ENCODE measurements around the gene WDR11.

WDR11 gene, protein sequence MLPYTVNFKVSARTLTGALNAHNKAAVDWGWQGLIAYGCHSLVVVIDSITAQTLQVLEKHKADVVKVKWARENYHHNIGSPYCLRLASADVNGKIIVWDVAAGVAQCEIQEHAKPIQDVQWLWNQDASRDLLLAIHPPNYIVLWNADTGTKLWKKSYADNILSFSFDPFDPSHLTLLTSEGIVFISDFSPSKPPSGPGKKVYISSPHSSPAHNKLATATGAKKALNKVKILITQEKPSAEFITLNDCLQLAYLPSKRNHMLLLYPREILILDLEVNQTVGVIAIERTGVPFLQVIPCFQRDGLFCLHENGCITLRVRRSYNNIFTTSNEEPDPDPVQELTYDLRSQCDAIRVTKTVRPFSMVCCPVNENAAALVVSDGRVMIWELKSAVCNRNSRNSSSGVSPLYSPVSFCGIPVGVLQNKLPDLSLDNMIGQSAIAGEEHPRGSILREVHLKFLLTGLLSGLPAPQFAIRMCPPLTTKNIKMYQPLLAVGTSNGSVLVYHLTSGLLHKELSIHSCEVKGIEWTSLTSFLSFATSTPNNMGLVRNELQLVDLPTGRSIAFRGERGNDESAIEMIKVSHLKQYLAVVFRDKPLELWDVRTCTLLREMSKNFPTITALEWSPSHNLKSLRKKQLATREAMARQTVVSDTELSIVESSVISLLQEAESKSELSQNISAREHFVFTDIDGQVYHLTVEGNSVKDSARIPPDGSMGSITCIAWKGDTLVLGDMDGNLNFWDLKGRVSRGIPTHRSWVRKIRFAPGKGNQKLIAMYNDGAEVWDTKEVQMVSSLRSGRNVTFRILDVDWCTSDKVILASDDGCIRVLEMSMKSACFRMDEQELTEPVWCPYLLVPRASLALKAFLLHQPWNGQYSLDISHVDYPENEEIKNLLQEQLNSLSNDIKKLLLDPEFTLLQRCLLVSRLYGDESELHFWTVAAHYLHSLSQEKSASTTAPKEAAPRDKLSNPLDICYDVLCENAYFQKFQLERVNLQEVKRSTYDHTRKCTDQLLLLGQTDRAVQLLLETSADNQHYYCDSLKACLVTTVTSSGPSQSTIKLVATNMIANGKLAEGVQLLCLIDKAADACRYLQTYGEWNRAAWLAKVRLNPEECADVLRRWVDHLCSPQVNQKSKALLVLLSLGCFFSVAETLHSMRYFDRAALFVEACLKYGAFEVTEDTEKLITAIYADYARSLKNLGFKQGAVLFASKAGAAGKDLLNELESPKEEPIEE

DNA sequence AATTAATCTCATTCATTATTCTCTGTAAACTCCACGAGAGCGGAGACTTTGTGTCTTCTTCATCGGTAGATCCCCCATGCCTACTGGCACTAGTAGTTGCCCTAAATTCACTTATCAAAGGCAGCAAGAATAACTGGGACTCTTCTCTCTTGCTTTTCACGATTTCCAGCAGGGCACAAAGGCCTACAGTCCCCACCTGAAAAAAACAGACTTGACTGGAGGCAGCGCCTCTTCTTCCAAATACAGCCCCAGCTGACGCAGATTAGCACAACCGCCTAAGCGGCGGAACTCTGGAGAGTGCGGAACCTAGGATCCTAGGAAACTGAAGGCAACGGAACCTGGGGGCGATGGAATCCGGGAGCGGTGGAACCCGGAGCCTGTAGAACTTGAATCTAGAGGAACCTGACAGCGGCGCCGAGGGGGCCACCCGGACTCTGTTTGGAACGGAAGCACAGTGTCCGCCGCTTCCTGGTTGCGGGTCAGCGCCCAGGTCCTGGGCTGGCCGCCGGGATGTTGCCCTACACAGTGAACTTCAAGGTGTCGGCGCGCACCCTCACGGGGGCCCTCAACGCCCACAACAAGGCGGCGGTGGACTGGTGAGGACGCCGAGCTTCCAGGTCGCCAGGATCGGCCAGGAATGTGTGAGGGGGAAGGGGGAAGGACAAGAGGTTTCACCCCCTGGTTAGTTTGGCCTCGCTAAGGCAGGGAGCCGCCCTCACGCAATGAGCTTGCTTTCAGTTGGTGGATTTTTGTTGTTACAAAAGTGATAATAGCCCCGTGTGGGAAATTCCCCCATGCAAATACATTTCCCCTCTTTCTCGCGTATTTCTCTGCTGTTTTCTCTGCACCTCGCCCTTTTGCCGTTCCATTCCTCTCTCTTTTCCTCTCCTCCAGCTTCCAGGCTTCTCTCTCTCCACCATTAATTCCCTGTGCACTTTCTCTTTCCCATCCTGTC is at the start of gene WDR11:
Gene WDR11 (plus strand): TSS at position 452 of the 955 bp plus-strand sequence. CDS start 59 bp downstream, at position 511.
- H3K36me3 ChIP-seq (ENCODE audit: control insufficient read depth, insufficient read depth, low read length), result no peaks in the 10 kb centered on the region
- peak within 1 kb of the TSS; percentile 92; the same call in 1 of the 2 replicates for H3K4me3 ChIP-seq (ENCODE audit: low read length)
- H3K4me1 ChIP-seq (ENCODE audit: control insufficient read depth, insufficient read depth, low read length), result no peaks in the 10 kb centered on the region
- H3K27me3 ChIP-seq (ENCODE audit: control insufficient read depth, insufficient read depth, low read length), result no peaks in the 10 kb centered on the region
- no CpG with 5 or more reads among the region's 45 CpGs for WGBS (ENCODE audit: insufficient coverage, insufficient read length)
- H3K9me3 ChIP-seq (ENCODE audit: control insufficient read depth, insufficient read depth, low read length), result no peaks in the 10 kb centered on the region
- H3K27ac ChIP-seq (ENCODE audit: low read length), result no peak within 1 kb of the TSS
- peak; percentile 79 for DNase-seq (ENCODE audit: low read depth, low spot score)

DNA sequence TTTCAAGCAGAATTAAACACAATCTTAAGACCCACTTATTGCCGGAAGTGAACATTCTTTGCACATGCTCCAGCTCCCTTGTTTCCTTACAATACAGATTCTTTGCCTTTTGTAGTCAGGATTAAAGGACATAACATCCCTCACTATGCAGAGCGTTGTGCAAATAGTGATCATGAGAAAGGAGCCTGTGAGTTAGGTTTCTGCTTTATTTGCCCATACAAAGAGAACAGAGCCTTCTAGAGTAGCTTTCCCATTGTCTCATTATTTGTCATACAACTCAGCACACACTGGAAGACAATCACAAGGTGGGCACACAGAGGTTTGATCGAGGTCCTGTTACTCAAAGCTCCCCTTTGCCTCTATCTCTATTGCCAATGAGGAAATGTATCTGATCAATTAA is 48.2 kb upstream of the WDR11 start:
- H3K27ac ChIP-seq (ENCODE audit: low read length), result no peak overlapping the region
- DNase-seq (ENCODE audit: low read depth, low spot score), result no peak
- no CpG with 5 or more reads among the region's 3 CpGs for WGBS (ENCODE audit: insufficient coverage, insufficient read length)
- no peaks in the 10 kb centered on the region for H3K9me3 ChIP-seq (ENCODE audit: control insufficient read depth, insufficient read depth, low read length)
- no peaks in the 10 kb centered on the region for H3K27me3 ChIP-seq (ENCODE audit: control insufficient read depth, insufficient read depth, low read length)
- no peak overlapping the region for H3K4me3 ChIP-seq (ENCODE audit: low read length)
- H3K4me1 ChIP-seq (ENCODE audit: control insufficient read depth, insufficient read depth, low read length), result no peaks in the 10 kb centered on the region
- H3K36me3 ChIP-seq (ENCODE audit: control insufficient read depth, insufficient read depth, low read length), result no peaks in the 10 kb centered on the region

DNA sequence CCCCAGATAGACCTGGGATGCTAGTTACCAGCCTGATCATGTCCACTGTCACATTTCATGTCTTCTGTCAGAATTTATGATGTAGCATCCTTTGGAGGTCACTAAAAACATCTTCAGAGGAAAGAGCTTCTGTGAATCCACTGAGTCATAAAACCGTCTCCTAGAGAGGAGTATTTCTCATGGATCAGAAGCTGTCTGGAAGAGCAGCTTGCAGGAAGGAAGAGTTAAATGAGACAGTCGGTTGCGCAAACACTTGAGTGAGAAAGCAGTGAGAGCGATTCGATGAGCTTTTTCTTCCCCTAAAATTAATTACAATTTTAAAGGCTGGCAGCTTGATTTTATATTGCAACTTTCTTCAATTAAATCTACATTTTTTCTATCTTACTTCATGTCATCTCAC is 47.2 kb upstream of the WDR11 start:
- H3K4me1 ChIP-seq (ENCODE audit: control insufficient read depth, insufficient read depth, low read length), result no peaks in the 10 kb centered on the region
- DNase-seq (ENCODE audit: low read depth, low spot score), result no peak
- H3K36me3 ChIP-seq (ENCODE audit: control insufficient read depth, insufficient read depth, low read length), result no peaks in the 10 kb centered on the region
- no peak overlapping the region for H3K27ac ChIP-seq (ENCODE audit: low read length)
- no peaks in the 10 kb centered on the region for H3K27me3 ChIP-seq (ENCODE audit: control insufficient read depth, insufficient read depth, low read length)
- WGBS (ENCODE audit: insufficient coverage, insufficient read length), result no CpG with 5 or more reads among the region's 5 CpGs
- no peak overlapping the region for H3K4me3 ChIP-seq (ENCODE audit: low read length)
- no peaks in the 10 kb centered on the region for H3K9me3 ChIP-seq (ENCODE audit: control insufficient read depth, insufficient read depth, low read length)

DNA sequence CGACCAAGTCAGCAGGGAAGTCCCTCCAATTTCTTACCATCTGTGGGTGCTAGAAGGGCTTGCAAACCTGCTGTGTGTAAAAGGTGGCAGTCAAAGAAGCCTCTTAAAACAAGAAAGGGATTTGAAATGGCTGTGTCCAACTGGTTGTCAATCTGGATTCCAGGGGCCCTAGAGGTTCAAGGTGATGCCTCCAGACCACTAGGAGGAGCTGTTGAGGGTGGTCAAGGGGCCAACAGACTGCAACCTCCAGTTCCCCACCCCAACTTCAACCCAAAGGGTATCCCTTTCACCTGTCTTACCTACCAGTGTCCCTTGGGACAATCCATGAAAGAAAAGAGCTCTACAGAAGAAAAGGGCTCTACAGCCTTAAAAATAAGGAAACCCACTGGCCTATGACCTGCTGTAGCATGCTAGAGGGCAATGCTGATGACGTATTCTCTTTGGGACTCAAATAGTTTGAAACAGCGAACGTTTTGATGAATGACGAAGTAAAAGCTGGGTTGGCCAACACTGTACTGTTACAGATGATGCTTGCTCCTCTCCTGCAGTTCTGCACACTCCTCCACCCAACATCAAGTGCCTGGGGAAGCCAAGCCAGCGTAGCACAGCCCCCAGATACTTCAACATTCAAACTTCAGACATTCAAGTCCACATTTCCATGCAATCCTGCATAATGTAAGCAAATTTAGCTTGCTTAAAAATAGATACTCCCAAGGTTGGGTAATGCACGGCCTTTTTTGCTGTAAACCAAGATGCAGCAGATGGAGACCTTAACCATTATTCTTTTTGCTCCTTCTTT is 45.9 kb upstream of the WDR11 start:
- H3K36me3 ChIP-seq (ENCODE audit: control insufficient read depth, insufficient read depth, low read length), result no peaks in the 10 kb centered on the region
- H3K27ac ChIP-seq (ENCODE audit: low read length), result no peak overlapping the region
- H3K9me3 ChIP-seq (ENCODE audit: control insufficient read depth, insufficient read depth, low read length), result no peaks in the 10 kb centered on the region
- H3K4me1 ChIP-seq (ENCODE audit: control insufficient read depth, insufficient read depth, low read length), result no peaks in the 10 kb centered on the region
- H3K27me3 ChIP-seq (ENCODE audit: control insufficient read depth, insufficient read depth, low read length), result no peaks in the 10 kb centered on the region
- no peak for DNase-seq (ENCODE audit: low read depth, low spot score)
- no CpG with 5 or more reads among the region's 7 CpGs for WGBS (ENCODE audit: insufficient coverage, insufficient read length)
- H3K4me3 ChIP-seq (ENCODE audit: low read length), result no peak overlapping the region

DNA sequence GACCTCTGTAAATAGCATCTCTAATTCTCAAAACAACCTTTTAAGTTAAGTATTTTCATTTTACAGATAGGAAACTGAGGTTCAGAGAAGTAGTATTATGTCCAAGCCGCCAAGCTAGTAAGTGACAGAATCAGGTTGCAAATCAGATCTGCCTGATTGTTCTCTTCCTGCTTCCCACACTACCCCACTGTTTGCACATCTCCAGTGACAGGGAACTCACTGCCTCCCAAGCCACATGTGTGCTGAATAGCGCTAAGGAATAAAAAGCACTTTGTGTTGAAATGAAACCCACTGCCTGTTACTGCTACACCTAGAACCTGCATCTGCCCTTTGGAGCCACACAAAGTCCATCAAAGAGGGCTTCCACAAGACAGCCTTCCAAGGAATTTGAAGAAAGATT is 45.1 kb upstream of the WDR11 start:
- Histone ChIP-seq H3K27me3 (ENCODE audit: control insufficient read depth, insufficient read depth, low read length) (no peaks in the 10 kb centered on the region), H3K4me1 (ENCODE audit: control insufficient read depth, insufficient read depth, low read length) (no peaks in the 10 kb centered on the region), H3K9me3 (ENCODE audit: control insufficient read depth, insufficient read depth, low read length) (no peaks in the 10 kb centered on the region), H3K36me3 (ENCODE audit: control insufficient read depth, insufficient read depth, low read length) (no peaks in the 10 kb centered on the region), H3K27ac (ENCODE audit: low read length) (no peak overlapping the region), H3K4me3 (ENCODE audit: low read length) (no peak overlapping the region)
- DNase-seq (ENCODE audit: low read depth, low spot score), result no peak
- no CpG with 5 or more reads among the region's 2 CpGs for WGBS (ENCODE audit: insufficient coverage, insufficient read length)

DNA sequence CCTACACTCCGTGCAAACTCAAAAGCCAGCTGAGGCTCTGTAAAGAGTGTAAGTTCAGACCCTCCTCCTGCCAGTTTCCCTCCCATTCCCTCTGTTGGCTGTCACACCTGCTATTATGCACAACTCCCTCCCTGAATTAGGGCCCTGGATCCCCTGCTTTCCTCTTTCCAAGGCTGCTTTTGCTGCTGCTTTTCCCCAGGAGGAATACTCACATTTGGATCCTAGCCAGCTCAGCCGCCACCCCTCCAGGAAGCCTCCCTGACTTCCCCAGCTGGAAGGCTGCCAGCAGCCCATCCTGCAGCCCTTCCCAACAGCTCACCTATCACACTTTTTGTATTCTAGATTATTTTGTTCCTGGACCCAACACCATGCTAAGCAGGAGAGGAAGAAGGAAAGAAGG is 40.9 kb upstream of the WDR11 start:
- no peaks in the 10 kb centered on the region for H3K9me3 ChIP-seq (ENCODE audit: control insufficient read depth, insufficient read depth, low read length)
- WGBS (ENCODE audit: insufficient coverage, insufficient read length), result no CpG with 5 or more reads among the region's 2 CpGs
- H3K27ac ChIP-seq (ENCODE audit: low read length), result no peak overlapping the region
- no peaks in the 10 kb centered on the region for H3K4me1 ChIP-seq (ENCODE audit: control insufficient read depth, insufficient read depth, low read length)
- H3K27me3 ChIP-seq (ENCODE audit: control insufficient read depth, insufficient read depth, low read length), result no peaks in the 10 kb centered on the region
- no peak for DNase-seq (ENCODE audit: low read depth, low spot score)
- no peaks in the 10 kb centered on the region for H3K36me3 ChIP-seq (ENCODE audit: control insufficient read depth, insufficient read depth, low read length)
- no peak overlapping the region for H3K4me3 ChIP-seq (ENCODE audit: low read length)

DNA sequence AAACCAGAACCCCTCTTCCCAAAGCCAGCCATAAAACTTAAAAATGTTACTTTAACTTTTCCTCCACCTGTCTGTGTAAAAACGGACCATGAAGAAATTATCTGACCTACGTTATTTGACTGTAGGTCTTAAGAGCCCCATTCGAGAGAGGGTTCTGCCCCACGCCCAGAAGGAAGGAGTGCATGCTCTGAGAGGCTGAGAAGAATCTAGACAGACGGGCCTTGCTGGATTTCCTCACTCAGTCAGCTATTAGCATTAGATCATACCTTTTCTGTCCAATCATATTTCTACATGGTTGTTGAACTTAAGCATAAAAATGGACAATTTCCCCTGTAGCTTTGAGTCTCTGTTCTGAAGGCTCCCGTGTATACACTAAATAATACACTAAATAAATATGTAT is 38.1 kb upstream of the WDR11 start:
- no CpG with 5 or more reads among the region's 6 CpGs for WGBS (ENCODE audit: insufficient coverage, insufficient read length)
- Histone ChIP-seq H3K4me3 (ENCODE audit: low read length) (no peak overlapping the region), H3K9me3 (ENCODE audit: control insufficient read depth, insufficient read depth, low read length) (no peaks in the 10 kb centered on the region), H3K27ac (ENCODE audit: low read length) (no peak overlapping the region), H3K4me1 (ENCODE audit: control insufficient read depth, insufficient read depth, low read length) (no peaks in the 10 kb centered on the region; the same call in none of the 2 replicates), H3K36me3 (ENCODE audit: control insufficient read depth, insufficient read depth, low read length) (no peaks in the 10 kb centered on the region), H3K27me3 (ENCODE audit: control insufficient read depth, insufficient read depth, low read length) (no peaks in the 10 kb centered on the region)
- no peak for DNase-seq (ENCODE audit: low read depth, low spot score)

DNA sequence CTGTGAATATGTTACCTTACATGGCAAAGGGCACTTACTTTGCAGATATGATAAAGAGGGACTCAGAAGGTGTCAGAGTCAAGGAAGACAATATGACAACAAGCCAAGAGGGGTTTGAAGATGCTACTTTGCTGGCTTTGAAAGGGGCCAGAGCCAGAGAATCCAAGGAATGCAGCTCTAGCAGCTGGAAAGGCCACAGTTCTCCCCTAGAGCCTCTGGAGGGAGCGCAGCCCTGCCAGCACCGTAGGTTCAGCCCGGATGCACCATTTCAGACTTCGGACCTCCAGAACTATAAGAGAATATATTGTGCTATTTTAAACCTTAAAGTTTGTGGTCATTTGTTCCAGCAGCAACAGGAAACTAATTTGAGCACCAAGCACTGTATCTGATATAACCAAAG is 32.9 kb upstream of the WDR11 start:
- no peaks in the 10 kb centered on the region for H3K9me3 ChIP-seq (ENCODE audit: control insufficient read depth, insufficient read depth, low read length)
- H3K4me1 ChIP-seq (ENCODE audit: control insufficient read depth, insufficient read depth, low read length), result no peaks in the 10 kb centered on the region; the same call in none of the 2 replicates
- DNase-seq (ENCODE audit: low read depth, low spot score), result no peak
- no peaks in the 10 kb centered on the region for H3K36me3 ChIP-seq (ENCODE audit: control insufficient read depth, insufficient read depth, low read length)
- no peak overlapping the region for H3K27ac ChIP-seq (ENCODE audit: low read length)
- no peaks in the 10 kb centered on the region for H3K27me3 ChIP-seq (ENCODE audit: control insufficient read depth, insufficient read depth, low read length)
- H3K4me3 ChIP-seq (ENCODE audit: low read length), result no peak overlapping the region
- no CpG with 5 or more reads among the region's 4 CpGs for WGBS (ENCODE audit: insufficient coverage, insufficient read length)

DNA sequence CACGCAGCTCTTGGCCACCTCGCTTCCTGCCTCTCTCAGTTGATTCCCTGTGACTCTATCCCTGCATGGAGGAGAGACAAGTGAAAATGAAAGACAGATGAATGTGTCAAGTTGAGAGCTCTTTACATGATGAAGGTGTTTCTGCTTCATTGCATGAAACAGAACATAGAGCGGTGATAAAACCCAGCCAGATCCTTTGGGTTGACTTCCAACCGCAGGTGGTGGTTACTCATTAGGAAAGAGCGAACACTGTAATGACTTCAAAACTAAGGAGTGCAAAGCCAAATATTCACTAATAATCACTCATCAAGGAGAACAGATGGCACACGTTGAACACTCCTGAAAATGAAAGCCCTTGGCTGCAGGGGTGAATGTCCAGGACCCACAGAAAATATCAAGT is 31.8 kb upstream of the WDR11 start:
- Histone ChIP-seq H3K36me3 (ENCODE audit: control insufficient read depth, insufficient read depth, low read length) (no peaks in the 10 kb centered on the region), H3K4me3 (ENCODE audit: low read length) (no peak overlapping the region), H3K9me3 (ENCODE audit: control insufficient read depth, insufficient read depth, low read length) (no peaks in the 10 kb centered on the region), H3K27ac (ENCODE audit: low read length) (no peak overlapping the region), H3K27me3 (ENCODE audit: control insufficient read depth, insufficient read depth, low read length) (no peaks in the 10 kb centered on the region), H3K4me1 (ENCODE audit: control insufficient read depth, insufficient read depth, low read length) (no peaks in the 10 kb centered on the region; the same call in none of the 2 replicates)
- no peak for DNase-seq (ENCODE audit: low read depth, low spot score)
- no CpG with 5 or more reads among the region's 6 CpGs for WGBS (ENCODE audit: insufficient coverage, insufficient read length)

Measured in iPS DF 6.9 (cell line).